Activated B cell treated with CpG ODN at 0.5 μM for 24 hours (primary cell): ENCODE results near the gene UMPS. TPM values are rescaled to one million over a fixed set of nuclear protein-coding genes. Genes with fewer than 3 reads are reported as not detected.

Experiments
- ATAC-seq: fragments of 200-7000 bp; cut with Tn5 transposase; one replicate; pipeline ENCODE4 v1.10.0; 2021; ENCODE audit warnings: low read depth, mild to moderate bottlenecking, moderate library complexity
- CTCF ChIA-PET: fragments of 350-600 bp; sonication (Branson Sonifier 250); formaldehyde crosslinking; loops from one replicate; lab custom pipeline; 2021; ENCODE audit warnings: antibody characterized with exemption; lab: Charles Lee
- POLR2A ChIA-PET: fragments of 350-600 bp; sonication (Branson Sonifier 250); formaldehyde crosslinking; loops from one replicate; lab custom pipeline; 2021; ENCODE audit warnings: antibody characterized with exemption; lab: Charles Lee
- DNase-seq: peaks from one replicate; pipeline ENCODE4 v3.0.0; 2022
- H3K27ac Mint-ChIP-seq: one replicate; pipeline ENCODE4 v1.8.0; 2020; ENCODE audit warnings: mixed read lengths
- H3K27me3 Mint-ChIP-seq: one replicate; pipeline ENCODE4 v1.8.0; 2021; ENCODE audit warnings: mixed read lengths
- H3K36me3 Mint-ChIP-seq: one replicate; pipeline ENCODE4 v1.8.0; 2021; ENCODE audit warnings: low read depth, mixed read lengths
- H3K4me1 Mint-ChIP-seq: one replicate; pipeline ENCODE4 v1.8.0; 2021; ENCODE audit warnings: mixed read lengths
- H3K4me3 Mint-ChIP-seq: one replicate; pipeline ENCODE4 v1.8.0; 2020; ENCODE audit warnings: mild to moderate bottlenecking, mixed read lengths
- H3K9me3 Mint-ChIP-seq: one replicate; pipeline ENCODE4 v1.8.0; 2020; ENCODE audit warnings: mixed read lengths
- intact Hi-C: fragments of 100-400 bp; cut with micrococcal nuclease; formaldehyde crosslinking; loops from one replicate; pipeline ENCODE4 v1.15.1; 2024
- total RNA-seq: library from RNA; stranded (reverse); gene quantifications from 2 replicates; pipeline ENCODE4 v1.2.3, GENCODE V29; 2022
- TF ChIP-seq, protein P1 (sequence below): fragments of 200-600 bp; IDR thresholded peaks from one replicate; pipeline ENCODE4 v1.8.0; 2022; ENCODE audit warnings: antibody characterized with exemption, mild to moderate bottlenecking

UMPS gene
- total RNA-seq, 1 donor from 2014 or later = 31.6 TPM

GRCh38 chr3:124767264-124767663 is 37.0 kb downstream of the UMPS start:
- Mint-ChIP-seq H3K36me3 (no peaks in the 10 kb centered on the region), H3K4me3 (no peak overlapping the region), H3K9me3 (no peaks in the 10 kb centered on the region), H3K27me3 (peaks cover 17% of the 10 kb centered on the region), H3K27ac (no peak overlapping the region), H3K4me1 (no peaks in the 10 kb centered on the region)
- CTCF ChIA-PET = no interaction called here
- TF ChIP-seq, protein P1, sequence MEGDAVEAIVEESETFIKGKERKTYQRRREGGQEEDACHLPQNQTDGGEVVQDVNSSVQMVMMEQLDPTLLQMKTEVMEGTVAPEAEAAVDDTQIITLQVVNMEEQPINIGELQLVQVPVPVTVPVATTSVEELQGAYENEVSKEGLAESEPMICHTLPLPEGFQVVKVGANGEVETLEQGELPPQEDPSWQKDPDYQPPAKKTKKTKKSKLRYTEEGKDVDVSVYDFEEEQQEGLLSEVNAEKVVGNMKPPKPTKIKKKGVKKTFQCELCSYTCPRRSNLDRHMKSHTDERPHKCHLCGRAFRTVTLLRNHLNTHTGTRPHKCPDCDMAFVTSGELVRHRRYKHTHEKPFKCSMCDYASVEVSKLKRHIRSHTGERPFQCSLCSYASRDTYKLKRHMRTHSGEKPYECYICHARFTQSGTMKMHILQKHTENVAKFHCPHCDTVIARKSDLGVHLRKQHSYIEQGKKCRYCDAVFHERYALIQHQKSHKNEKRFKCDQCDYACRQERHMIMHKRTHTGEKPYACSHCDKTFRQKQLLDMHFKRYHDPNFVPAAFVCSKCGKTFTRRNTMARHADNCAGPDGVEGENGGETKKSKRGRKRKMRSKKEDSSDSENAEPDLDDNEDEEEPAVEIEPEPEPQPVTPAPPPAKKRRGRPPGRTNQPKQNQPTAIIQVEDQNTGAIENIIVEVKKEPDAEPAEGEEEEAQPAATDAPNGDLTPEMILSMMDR = no peak
- ATAC-seq (no peak), DNase-seq (no peak)
- intact Hi-C loops = no loop called here
- POLR2A ChIA-PET = interaction anchor here (0.5 kb wide), 1 partner anchor 675 kb away, joined by 3 read pairs; no protein-coding TSS in a partner anchor

DNA sequence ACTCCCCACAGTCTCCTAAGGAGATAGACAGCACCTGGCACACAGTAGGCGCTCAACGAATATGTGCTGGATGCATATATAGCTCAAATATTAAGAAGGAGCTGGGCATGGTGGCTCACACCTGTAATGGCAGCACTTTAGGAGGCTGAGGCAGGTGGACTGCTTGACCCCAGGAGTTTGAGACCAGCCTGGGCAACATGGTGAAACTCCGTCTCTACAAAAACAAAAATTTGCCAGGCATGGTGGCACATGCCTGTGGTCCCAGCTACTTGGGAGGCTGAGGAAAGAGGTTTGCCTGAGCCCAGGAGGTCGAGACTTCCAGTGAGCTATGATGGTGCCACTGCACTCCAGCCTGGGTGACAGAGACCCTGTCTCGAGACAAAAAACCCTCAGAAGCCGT is 37.4 kb downstream of the UMPS start:
- H3K27me3 Mint-ChIP-seq = peaks cover 21% of the 10 kb centered on the region

GRCh38 chr3:124768812-124769211 is 38.6 kb downstream of the UMPS start:
- no peak for ATAC-seq
- ChIA-PET POLR2A (no interaction called here), CTCF (no interaction called here)
- Mint-ChIP-seq H3K27ac (no peak overlapping the region), H3K4me3 (no peak overlapping the region), H3K9me3 (no peaks in the 10 kb centered on the region), H3K4me1 (no peaks in the 10 kb centered on the region), H3K36me3 (no peaks in the 10 kb centered on the region), H3K27me3 (peaks cover 23% of the 10 kb centered on the region)
- intact Hi-C loops = no loop called here
- TF ChIP-seq, protein P1 = no peak
- no peak for DNase-seq

More for the DNA sequence above, 37.4 kb downstream of the UMPS start:
- intact Hi-C loops = no loop called here
- Mint-ChIP-seq H3K36me3 (no peaks in the 10 kb centered on the region), H3K9me3 (no peaks in the 10 kb centered on the region), H3K27ac (no peak overlapping the region), H3K4me3 (no peak overlapping the region), H3K4me1 (no peaks in the 10 kb centered on the region)
- ATAC-seq = no peak
- ChIA-PET CTCF (no interaction called here), POLR2A (no interaction called here)
- TF ChIP-seq, protein P1 = no peak
- DNase-seq = no peak

- ATAC-seq (no peak), DNase-seq (no peak)
- ChIA-PET POLR2A (no interaction called here), CTCF (interaction anchor here (2.7 kb wide), 1 partner anchor 8 kb away, joined by 11 read pairs; no protein-coding TSS in a partner anchor)
- no peaks in the 10 kb centered on the region for H3K36me3 Mint-ChIP-seq
- H3K27ac Mint-ChIP-seq = no peak overlapping the region
- intact Hi-C loops = no loop called here
- H3K27me3 Mint-ChIP-seq = peaks cover 23% of the 10 kb centered on the region
- H3K4me3 Mint-ChIP-seq = no peak overlapping the region
- no peaks in the 10 kb centered on the region for H3K4me1 Mint-ChIP-seq
- no peaks in the 10 kb centered on the region for H3K9me3 Mint-ChIP-seq
- TF ChIP-seq, protein P1 = no peak
Observed at GRCh38 chr3:124769462-124769861, 39.2 kb downstream of the UMPS start.

GRCh38 chr3:124770336-124771082 is 40.3 kb downstream of the UMPS start:
- Mint-ChIP-seq H3K9me3 (no peaks in the 10 kb centered on the region), H3K27me3 (peaks cover 27% of the 10 kb centered on the region), H3K4me1 (no peaks in the 10 kb centered on the region), H3K4me3 (no peak overlapping the region), H3K27ac (no peak overlapping the region), H3K36me3 (no peaks in the 10 kb centered on the region)
- TF ChIP-seq, protein P1 = no peak
- no peak for DNase-seq
- ChIA-PET POLR2A (no interaction called here), CTCF (interaction anchor here (1.2 to 2.7 kb wide), 2 partner anchors 9 to 10 kb away, joined by 3 to 11 read pairs; no protein-coding TSS in a partner anchor)
- no peak for ATAC-seq
- intact Hi-C loops = no loop called here
